Femur (tissue), 1 donor: ENCODE results near the gene CST7.
"Not testable (repeated sequence)": the region's sequence is repeated elsewhere in the genome, so short reads cannot be mapped to it uniquely, and the experiment has no call there.

Experiments
- DNase-seq: peaks from one replicate; pipeline ENCODE4 v3.0.0-alpha.2; 2017

CST7 gene

GRCh38 chr20:24948939-24949679, at the start of gene CST7:
Gene CST7 (plus strand): TSS chr20:24949269. CDS start chr20:24949506, 237 bp downstream.
- peak; percentile 47 for DNase-seq

- no peak for DNase-seq
Observed at GRCh38 chr20:24906806-24907205, 42.3 kb upstream of the CST7 start.

- no peak for DNase-seq
Observed at GRCh38 chr20:24908642-24909041, 40.4 kb upstream of the CST7 start.

GRCh38 chr20:24909086-24909780, 39.8 kb upstream of the CST7 start:
- no peak for DNase-seq

- DNase-seq, result no peak
Observed at GRCh38 chr20:24909861-24910260, 39.2 kb upstream of the CST7 start.

DNA sequence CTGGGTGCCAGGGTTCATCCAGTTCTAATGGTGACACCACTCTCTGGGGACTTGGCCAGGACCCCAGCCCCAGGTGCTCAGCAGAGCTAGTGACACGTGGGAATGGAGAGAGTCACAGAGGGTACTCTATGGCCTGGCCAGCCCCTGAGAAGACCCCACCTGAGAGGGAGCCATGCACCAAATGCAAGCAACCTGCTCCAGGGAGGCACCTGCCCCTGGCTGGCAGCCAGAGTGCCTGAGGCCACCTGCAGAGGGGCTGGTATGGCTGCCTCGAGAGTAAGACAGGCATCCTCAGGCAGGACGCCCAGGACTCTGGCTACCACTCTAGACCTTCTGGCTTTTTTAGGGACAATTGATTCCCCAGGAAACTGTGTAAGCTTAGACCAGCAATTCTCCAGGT, 38.6 kb upstream of the CST7 start:
- no peak for DNase-seq

GRCh38 chr20:24911461-24911860, 37.6 kb upstream of the CST7 start:
- no peak for DNase-seq

- DNase-seq, result no peak
Observed at GRCh38 chr20:24912397-24913075, 36.5 kb upstream of the CST7 start.

- no peak for DNase-seq
Observed at GRCh38 chr20:24913076-24913628, 35.9 kb upstream of the CST7 start.

- no peak for DNase-seq
Observed at GRCh38 chr20:24914388-24915241, 34.5 kb upstream of the CST7 start.

DNA sequence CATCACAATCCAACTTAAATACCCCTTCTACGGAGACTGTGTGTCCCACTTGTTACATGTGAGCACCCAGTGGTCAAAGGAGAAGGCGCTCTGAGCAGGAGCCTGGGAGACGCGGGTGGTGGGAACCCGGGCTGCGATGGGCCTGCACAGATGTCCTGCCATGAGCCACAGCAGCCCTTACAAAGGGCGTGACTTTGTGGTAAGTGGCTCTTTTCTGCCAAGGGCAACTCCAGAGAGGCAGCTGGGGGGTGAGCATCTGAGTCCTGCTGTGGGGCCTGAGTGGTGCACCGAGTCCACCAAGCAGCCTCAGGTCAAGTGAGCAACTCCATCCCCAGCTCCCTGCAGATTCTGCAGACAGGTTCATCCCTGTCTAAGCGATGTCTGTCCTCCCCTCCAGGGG, 33.6 kb upstream of the CST7 start:
- no peak for DNase-seq

DNA sequence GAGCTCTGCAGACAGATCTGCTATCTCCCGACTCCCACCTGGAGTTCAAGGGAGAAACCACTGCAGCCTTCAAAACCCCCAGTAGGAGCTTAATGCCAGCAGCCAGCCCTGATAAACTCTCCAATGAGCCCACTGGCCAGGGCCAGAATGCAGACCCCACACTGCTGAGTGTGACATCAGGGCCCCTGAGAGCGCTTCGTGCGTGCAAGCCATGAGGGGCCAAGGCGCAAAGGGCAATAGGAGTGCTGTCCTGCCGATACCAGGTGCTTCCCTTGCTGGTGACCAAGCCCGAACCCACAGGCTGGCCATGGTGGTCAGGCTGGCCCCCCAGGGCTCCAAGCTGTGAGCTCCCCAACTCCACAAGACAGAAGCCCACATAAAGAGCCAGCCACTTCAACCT, 33.2 kb upstream of the CST7 start:
- no peak for DNase-seq

GRCh38 chr20:24916412-24916811, 32.7 kb upstream of the CST7 start:
- no peak for DNase-seq

- no peak for DNase-seq
Observed at GRCh38 chr20:24917056-24917455, 32.0 kb upstream of the CST7 start.

DNA sequence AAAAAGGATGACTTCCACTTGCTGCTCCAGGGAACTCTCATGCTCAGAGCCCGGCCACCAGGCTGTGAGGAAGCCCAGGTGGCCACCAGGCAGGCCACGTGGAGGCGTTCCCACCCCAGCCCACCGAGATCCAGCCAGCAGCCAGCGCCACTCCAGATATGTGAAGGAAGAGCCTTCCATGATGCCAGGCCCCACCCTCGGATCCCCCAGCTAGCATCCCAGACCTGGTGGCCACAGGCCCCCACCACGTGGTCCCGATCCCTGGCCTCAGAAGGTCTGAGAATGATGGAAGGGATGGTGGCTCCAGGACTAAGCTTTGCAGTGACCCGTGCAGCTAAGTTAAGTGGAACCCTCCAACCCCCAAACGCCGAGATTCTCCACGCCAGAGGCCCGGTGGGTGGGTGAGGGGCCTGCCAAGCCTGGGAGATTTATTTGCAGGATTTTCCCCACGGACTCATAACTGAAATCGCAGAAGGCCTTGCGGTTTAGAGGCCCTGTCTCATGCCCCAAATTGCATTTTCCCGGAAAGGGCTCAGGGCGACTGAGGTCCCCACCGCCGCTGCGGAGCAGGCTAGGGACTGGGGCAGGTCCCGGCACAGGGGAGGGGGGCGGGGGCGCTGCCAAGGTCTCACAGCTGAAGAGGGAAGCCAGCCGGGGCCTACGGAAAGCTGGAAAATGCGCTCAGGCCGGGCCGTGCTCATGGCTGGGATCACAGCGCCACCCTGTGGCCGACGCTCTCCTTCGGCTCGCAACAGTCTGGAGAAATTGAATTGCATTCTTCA, 31.1 kb upstream of the CST7 start:
- peak; percentile 84 for DNase-seq

DNA sequence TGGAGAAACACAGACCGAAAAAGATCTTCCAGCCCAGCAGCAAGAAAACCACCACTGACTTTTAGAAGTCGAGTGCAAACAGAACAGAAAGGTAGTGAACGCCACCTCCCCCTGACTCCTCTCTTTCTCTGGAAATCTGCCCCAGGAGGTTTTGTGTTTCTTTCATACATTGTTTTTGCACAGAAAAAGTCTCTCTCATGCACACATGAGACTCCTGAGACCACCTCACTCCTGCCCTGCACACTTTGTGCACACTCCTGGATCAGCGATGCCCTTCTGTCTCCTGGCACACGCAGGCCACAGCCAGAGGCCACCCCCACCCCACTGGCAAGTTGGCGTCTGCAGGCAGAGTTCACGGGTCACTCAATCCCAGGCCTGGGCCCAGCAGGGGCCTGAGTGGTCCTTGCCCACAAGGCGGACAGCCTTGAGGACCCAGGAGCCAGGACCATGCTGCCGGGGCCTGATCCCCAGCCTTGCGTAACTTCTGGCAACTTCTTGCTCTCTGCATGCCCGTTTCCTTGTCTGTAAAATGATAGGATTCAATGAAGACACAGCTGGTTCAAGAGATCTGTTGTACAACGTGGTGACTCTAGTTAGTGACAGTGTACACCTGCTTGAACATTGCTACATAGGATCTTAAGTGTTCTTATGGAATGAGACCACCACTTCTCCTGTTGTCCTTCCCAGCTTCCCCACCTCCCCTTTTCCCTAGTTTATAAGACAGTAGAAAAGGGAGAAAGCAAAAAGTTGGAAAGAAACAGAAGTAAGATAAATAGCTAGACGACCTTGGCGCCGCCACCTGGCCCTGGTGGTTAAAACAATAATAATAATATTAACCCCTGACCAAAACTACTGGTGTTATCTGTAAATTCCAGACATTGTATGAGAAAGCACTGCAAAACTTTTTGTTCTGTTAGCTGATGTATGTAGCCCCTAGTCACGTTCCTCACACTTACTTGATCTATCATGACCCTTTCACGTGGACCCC, 30.2 kb upstream of the CST7 start:
- no peak for DNase-seq

GRCh38 chr20:24919665-24920064, 29.4 kb upstream of the CST7 start:
- not testable (repeated sequence) for DNase-seq

GRCh38 chr20:24920706-24921105, 28.4 kb upstream of the CST7 start:
- DNase-seq, result not testable (repeated sequence)

GRCh38 chr20:24929259-24929658, 19.8 kb upstream of the CST7 start:
- not testable (repeated sequence) for DNase-seq
